HG02623 (cell line): ENCODE results near the gene AK6.
"Not testable (repeated sequence)": the region's sequence is repeated elsewhere in the genome, so short reads cannot be mapped to it uniquely, and the experiment has no call there.

Experiments used
- ATAC-seq: cut with Tn5 transposase; IDR thresholded peaks from one replicate; pipeline ENCODE4 v1.9.1; 2021; ENCODE audit warnings: moderate library complexity; ENCODE audit not compliant: unreplicated experiment

The AK6 gene

GRCh38 chr5:69341520-69342161 lies 27.7 kb downstream of the AK6 start:
- no peak for ATAC-seq

- no peak for ATAC-seq
Observed at GRCh38 chr5:69335341-69335935, 33.9 kb downstream of the AK6 start.

- ATAC-seq, result peak; percentile 53
Observed at GRCh38 chr5:69334793-69335268, 34.5 kb downstream of the AK6 start.

GRCh38 chr5:69333668-69334315 lies 35.5 kb downstream of the AK6 start:
- not testable (repeated sequence) for ATAC-seq

- ATAC-seq, result no peak
Observed at GRCh38 chr5:69331528-69332445, 37.5 kb downstream of the AK6 start.

- no peak for ATAC-seq
Observed at GRCh38 chr5:69329905-69330489, 39.3 kb downstream of the AK6 start.

- no peak for ATAC-seq
Observed at GRCh38 chr5:69326365-69326764, 43.0 kb downstream of the AK6 start.

GRCh38 chr5:69317391-69317790 lies 51.9 kb downstream of the AK6 start:
- ATAC-seq, result no peak

- no peak for ATAC-seq
Observed at GRCh38 chr5:69315972-69316371, 53.3 kb downstream of the AK6 start.

- ATAC-seq, result no peak
Observed at GRCh38 chr5:69313428-69313827, 55.9 kb downstream of the AK6 start.

- no peak for ATAC-seq
Observed at GRCh38 chr5:69312459-69313160, 56.7 kb downstream of the AK6 start.

GRCh38 chr5:69309380-69309779 lies 59.9 kb downstream of the AK6 start:
- no peak for ATAC-seq

- ATAC-seq, result no peak
Observed at GRCh38 chr5:69308046-69308553, 61.2 kb downstream of the AK6 start.

GRCh38 chr5:69305512-69305911 lies 63.8 kb downstream of the AK6 start:
- no peak for ATAC-seq
